ENCODE measurements around the gene SMOC2. TPM values are rescaled to one million over a fixed set of nuclear protein-coding genes. Genes with fewer than 3 reads are reported as not detected.
"Not testable (repeated sequence)": the region's sequence is repeated elsewhere in the genome, so short reads cannot be mapped to it uniquely, and the experiment has no call there.

The SMOC2 gene
- total RNA-seq, 2 experiments from 2014 or later = not detected

DNA sequence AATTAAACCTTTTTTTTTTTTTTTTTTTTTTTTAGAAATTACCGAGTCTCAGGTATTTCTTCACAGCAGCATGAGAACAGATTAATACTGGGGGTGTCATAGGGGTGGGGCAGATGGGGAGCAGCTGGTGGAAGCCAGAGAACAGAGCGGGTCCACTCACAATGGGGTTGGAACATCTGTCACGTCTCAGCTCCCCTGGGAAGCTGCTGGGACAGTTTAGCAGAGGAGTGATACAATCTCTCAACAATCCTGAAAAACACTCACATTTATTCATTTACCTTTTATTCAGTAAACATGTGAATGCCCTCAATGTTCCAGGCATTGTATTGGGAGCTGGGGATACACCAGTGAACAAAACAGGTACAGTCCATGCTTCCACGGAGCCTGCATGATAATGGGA is 162.2 kb downstream of the SMOC2 start:
- Mint-ChIP-seq H3K27ac (no peak overlapping the region), H3K27me3 (no peaks in the 10 kb centered on the region), H3K4me1 (no peaks in the 10 kb centered on the region), H3K9me3 (ENCODE audit: low read depth) (peaks cover 10% of the 10 kb centered on the region), H3K36me3 (no peaks in the 10 kb centered on the region), H3K4me3 (no peak overlapping the region)
- ATAC-seq (no peak), DNase-seq (no peak)
- CTCF ChIA-PET = no interaction called here

DNA sequence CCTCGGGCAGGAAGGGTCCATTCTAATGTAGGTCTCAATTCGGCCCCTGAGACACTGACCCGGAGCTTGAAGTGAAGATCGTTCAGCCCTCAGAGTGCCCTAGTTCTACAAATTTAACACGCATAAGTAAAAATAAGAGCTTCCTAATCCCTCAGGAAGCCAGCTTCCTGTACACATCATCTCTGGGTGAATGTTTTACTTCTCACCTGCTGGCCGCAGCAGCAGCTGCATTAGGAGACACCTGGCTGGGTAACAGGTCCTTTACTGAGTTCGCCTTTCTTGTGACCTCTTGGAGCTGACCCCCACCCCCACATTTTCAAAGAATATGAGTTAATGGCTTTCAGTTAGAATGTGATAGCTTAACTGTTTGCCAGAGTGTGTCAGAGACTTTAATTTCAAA is 165.0 kb downstream of the SMOC2 start:
- H3K36me3 Mint-ChIP-seq = no peaks in the 10 kb centered on the region
- DNase-seq = no peak
- no peak overlapping the region for H3K27ac Mint-ChIP-seq
- no peaks in the 10 kb centered on the region for H3K27me3 Mint-ChIP-seq
- no peak for ATAC-seq
- H3K4me1 Mint-ChIP-seq = no peaks in the 10 kb centered on the region
- H3K4me3 Mint-ChIP-seq = no peak overlapping the region
- CTCF ChIA-PET = no interaction called here
- no peaks in the 10 kb centered on the region for H3K9me3 Mint-ChIP-seq (ENCODE audit: low read depth)

DNA sequence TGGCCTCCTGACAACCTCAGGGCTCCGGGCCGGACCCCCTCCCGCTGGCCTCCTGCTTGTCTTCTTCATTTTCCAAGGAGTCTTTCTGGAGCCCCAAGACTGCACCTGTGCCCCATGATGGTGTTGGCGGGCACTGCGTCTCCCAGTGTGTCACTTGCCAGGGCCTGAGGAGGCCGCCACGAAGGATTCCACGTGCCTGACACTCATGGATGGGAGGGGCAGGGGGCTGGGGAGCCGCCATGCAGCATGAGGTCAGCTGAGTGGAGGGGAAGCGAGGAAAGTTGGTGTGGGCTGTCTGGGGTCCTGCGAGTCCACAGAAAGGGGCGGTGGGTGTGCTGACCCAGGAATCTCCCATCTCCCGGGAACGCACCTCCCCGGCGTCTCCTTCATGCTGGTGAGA is 165.7 kb downstream of the SMOC2 start:
- H3K9me3 Mint-ChIP-seq (ENCODE audit: low read depth) = no peaks in the 10 kb centered on the region
- no peaks in the 10 kb centered on the region for H3K36me3 Mint-ChIP-seq
- CTCF ChIA-PET = no interaction called here
- H3K4me3 Mint-ChIP-seq = no peak overlapping the region
- no peaks in the 10 kb centered on the region for H3K27me3 Mint-ChIP-seq
- DNase-seq (no peak), ATAC-seq (no peak)
- H3K27ac Mint-ChIP-seq = no peak overlapping the region
- H3K4me1 Mint-ChIP-seq = no peaks in the 10 kb centered on the region

DNA sequence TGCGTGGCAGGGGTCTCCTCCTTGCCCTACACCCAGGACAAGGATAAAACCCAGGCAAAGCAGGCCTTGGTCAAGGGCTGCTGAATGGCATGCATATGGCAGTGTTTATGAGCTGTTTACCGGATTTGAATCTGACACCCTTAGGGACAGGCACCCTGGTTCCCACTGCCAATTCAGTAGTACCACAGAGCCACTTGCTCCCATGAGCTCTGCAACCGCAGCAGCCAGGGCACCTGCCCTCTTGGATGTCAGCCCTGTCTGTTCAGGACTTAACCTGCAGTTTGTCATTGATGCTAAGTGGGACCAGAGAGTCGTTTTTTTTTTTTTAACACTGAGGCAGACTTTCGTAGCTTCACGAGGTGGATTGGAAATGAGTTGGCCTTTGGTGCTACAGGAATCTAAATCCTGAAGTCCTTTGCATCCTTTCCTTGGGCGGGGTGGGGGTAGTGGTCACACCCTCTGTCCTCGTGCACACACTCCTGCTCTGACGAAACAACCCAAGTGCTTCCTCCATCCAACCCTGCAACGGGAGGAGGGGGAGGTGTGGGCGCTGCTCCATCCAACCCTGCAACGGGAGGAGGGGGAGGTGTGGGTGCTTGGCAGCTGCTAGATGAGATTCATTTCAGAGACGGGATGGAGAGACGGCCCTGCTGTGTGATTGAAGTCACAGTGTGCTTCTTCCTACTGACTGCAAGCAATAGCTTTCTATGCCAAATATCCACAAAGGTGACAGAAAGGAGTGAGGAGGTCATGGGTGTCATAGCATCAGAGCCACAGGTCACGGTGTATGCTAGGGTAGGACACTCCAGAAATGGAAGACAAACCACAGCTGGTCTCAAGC is 166.5 kb downstream of the SMOC2 start:
- DNase-seq = no peak
- ATAC-seq = no peak
- no peaks in the 10 kb centered on the region for H3K9me3 Mint-ChIP-seq (ENCODE audit: low read depth)
- H3K4me1 Mint-ChIP-seq = no peaks in the 10 kb centered on the region
- H3K27ac Mint-ChIP-seq = no peak overlapping the region
- no peaks in the 10 kb centered on the region for H3K27me3 Mint-ChIP-seq
- no peaks in the 10 kb centered on the region for H3K36me3 Mint-ChIP-seq
- CTCF ChIA-PET = no interaction called here
- H3K4me3 Mint-ChIP-seq = no peak overlapping the region

DNA sequence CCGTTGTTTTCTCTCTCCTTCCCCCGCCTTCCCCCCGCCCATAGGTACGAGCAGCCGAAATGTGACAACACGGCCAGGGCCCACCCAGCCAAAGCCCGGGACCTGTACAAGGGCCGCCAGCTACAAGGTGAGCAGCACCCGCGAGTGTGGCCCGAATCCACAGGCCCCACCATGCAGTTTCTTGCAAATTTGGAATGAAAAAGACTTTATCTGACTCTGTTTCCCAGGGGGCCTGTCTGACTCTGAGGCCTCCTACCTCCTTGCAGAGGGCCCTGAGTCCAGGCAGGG is 167.1 kb downstream of the SMOC2 start:
- Mint-ChIP-seq H3K4me1 (no peaks in the 10 kb centered on the region), H3K4me3 (no peak overlapping the region), H3K36me3 (no peaks in the 10 kb centered on the region), H3K9me3 (ENCODE audit: low read depth) (no peaks in the 10 kb centered on the region), H3K27ac (no peak overlapping the region), H3K27me3 (no peaks in the 10 kb centered on the region)
- ATAC-seq (no peak), DNase-seq (no peak)
- CTCF ChIA-PET = no interaction called here

DNA sequence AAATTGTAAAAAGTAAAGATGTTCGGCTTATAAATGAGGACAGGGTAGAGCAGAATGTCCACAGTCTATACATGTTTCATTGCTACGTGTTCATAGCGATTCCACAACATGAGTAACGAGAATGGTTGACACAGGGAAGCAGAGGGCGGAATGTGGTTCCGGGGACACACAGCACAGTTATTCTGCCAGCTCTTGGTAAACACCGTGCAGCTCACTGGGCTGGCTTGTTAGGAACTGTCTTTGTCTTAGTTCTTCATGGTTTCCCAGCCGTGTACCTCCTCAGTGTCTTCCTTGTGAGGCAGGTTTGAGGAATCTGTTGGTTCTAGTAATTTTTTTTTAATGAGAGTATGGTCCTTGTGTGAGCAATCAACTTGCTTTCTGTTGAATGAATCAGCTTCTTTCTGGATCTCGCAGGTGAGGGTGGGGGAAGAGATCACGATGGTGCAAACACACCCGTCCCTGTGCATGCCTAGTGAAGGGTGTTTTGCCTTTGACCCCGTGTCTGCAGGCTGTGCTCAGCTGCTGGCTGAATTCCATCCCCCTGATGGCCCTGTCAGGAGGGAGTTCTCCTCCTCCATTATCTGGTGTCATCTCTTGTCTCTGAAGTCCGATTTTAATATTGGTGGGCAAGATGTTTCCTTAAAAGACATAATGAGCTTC is 168.2 kb downstream of the SMOC2 start:
- Mint-ChIP-seq H3K27ac (no peak overlapping the region), H3K4me1 (no peaks in the 10 kb centered on the region), H3K9me3 (ENCODE audit: low read depth) (no peaks in the 10 kb centered on the region), H3K27me3 (no peaks in the 10 kb centered on the region), H3K4me3 (no peak overlapping the region), H3K36me3 (no peaks in the 10 kb centered on the region)
- no peak for ATAC-seq
- CTCF ChIA-PET = no interaction called here
- DNase-seq = no peak

DNA sequence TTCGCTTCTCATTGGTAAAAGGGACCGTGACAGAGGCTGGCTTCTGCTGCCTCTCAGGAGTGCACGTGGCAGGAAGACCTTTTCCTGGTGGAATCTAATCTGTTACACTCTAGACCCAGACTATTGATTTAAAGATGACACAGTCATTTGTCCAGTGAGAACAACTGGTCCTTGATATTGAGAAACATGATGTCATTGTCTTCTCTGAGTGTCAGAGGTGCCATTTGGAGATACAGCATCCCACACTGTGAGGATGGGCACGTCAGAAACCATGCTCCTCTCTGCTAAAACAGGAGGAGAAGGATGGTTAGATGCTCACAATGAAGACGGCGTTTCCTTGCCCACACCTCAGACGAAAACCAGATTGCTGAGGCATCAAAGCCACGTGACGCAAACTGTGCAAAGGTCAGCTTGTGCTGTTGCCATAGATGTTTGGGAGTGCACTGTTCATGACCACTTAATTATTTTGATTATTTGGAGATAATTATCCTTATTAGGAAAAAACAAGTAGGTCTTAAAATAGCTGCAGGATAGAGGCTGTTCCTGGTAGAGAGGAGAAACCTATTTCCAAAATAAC is 169.0 kb downstream of the SMOC2 start:
- no peaks in the 10 kb centered on the region for H3K27me3 Mint-ChIP-seq
- DNase-seq = no peak
- no peaks in the 10 kb centered on the region for H3K36me3 Mint-ChIP-seq
- H3K9me3 Mint-ChIP-seq (ENCODE audit: low read depth) = no peaks in the 10 kb centered on the region
- CTCF ChIA-PET = no interaction called here
- no peak overlapping the region for H3K27ac Mint-ChIP-seq
- no peak for ATAC-seq
- H3K4me3 Mint-ChIP-seq = no peak overlapping the region
- H3K4me1 Mint-ChIP-seq = no peaks in the 10 kb centered on the region

DNA sequence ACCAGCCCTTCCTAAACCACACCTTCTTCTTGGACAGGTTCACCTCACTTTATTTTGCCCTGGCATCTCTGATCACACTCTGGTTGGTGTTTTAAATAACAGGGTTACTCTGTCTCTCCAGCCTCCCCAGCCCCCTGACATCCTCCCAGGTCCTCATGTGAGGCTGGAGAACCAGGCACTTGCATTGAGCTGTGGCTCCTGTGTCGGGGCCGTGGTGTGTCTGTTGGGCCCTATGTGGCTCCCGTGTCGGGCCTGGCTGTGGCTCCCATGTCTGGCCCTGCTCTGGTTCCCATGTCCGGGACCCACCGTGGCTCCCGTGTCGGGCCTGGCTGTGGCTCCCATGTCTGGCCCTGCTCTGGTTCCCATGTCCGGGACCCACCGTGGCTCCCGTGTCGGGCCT is 170.0 kb downstream of the SMOC2 start:
- H3K27me3 Mint-ChIP-seq; H3K36me3 Mint-ChIP-seq; CTCF ChIA-PET; H3K4me1 Mint-ChIP-seq; DNase-seq; H3K4me3 Mint-ChIP-seq; H3K27ac Mint-ChIP-seq; H3K9me3 Mint-ChIP-seq (ENCODE audit: low read depth); ATAC-seq: not testable (repeated sequence)

DNA sequence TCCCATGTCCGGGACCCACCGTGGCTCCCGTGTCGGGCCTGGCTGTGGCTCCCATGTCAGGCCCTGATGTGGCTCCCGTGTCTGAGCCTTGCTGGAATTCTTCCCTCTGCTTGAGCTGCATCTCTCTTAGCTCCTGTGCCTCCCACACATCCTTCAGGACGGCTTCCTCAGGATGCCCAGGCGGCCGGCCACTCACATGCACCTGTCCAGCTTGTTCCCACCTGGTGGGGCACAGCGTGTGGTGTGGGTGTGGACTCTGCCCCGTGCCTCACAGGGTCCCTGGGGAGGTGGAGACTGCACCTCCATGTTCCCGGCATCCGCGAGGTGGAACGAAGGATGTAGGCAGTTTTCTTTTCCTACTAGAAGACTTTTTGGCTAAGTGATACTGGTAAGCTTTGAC is 170.7 kb downstream of the SMOC2 start:
- no peak overlapping the region for H3K4me3 Mint-ChIP-seq
- DNase-seq (no peak), ATAC-seq (no peak)
- H3K27me3 Mint-ChIP-seq = no peaks in the 10 kb centered on the region
- peaks cover 2% of the 10 kb centered on the region for H3K9me3 Mint-ChIP-seq (ENCODE audit: low read depth)
- no peak overlapping the region for H3K27ac Mint-ChIP-seq
- H3K36me3 Mint-ChIP-seq = no peaks in the 10 kb centered on the region
- H3K4me1 Mint-ChIP-seq = no peaks in the 10 kb centered on the region
- CTCF ChIA-PET = no interaction called here

DNA sequence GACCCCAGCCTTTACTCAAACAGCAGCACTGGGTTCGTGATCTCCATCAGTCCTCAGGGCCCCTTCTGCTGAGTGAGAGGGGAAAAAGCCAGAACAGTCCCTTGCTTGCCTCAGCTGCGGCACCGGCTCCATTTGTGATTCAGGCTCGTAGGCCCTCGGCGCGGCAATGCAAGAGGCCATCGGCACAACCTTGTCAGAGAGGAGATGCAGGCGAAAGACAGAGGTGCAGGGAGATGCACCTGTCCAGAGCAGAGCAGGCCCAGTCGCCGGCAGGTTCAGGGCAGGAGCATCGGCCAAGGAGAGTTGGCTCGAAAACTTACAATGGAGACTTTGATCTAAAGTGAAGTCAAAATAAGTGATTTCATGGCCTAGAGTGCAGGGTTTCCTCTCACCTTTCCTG is 171.6 kb downstream of the SMOC2 start:
- H3K9me3 Mint-ChIP-seq (ENCODE audit: low read depth) = peaks cover 2% of the 10 kb centered on the region

DNA sequence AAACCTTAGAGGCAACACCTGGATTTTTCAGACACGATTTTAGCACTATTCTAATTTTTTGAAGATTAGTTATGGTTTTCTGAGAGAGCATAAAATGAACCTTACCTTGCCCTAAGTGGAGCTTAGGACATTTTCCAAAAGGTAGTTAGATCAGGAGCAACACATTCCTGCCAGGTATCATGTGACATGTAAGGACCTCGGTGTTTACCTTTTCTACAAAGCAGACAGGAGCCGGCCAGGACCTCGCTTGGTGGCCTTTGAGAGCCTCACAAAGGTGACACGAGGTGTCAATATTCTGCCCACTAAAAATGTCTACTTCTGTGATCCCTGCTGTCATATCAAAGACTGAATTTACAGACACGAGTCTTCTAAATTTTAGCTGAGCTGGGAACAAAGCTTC is 174.9 kb downstream of the SMOC2 start:
- H3K9me3 Mint-ChIP-seq (ENCODE audit: low read depth) = peaks cover 2% of the 10 kb centered on the region
- H3K27me3 Mint-ChIP-seq = no peaks in the 10 kb centered on the region
- CTCF ChIA-PET = no interaction called here
- no peak for DNase-seq
- no peak overlapping the region for H3K27ac Mint-ChIP-seq
- H3K36me3 Mint-ChIP-seq = no peaks in the 10 kb centered on the region
- no peak for ATAC-seq
- peaks cover 11% of the 10 kb centered on the region for H3K4me1 Mint-ChIP-seq
- no peak overlapping the region for H3K4me3 Mint-ChIP-seq

More for the DNA sequence above, 171.6 kb downstream of the SMOC2 start:
- DNase-seq = no peak
- Mint-ChIP-seq H3K27ac (no peak overlapping the region), H3K27me3 (no peaks in the 10 kb centered on the region), H3K4me1 (no peaks in the 10 kb centered on the region), H3K4me3 (no peak overlapping the region), H3K36me3 (no peaks in the 10 kb centered on the region)
- CTCF ChIA-PET = no interaction called here
- ATAC-seq = no peak

DNA sequence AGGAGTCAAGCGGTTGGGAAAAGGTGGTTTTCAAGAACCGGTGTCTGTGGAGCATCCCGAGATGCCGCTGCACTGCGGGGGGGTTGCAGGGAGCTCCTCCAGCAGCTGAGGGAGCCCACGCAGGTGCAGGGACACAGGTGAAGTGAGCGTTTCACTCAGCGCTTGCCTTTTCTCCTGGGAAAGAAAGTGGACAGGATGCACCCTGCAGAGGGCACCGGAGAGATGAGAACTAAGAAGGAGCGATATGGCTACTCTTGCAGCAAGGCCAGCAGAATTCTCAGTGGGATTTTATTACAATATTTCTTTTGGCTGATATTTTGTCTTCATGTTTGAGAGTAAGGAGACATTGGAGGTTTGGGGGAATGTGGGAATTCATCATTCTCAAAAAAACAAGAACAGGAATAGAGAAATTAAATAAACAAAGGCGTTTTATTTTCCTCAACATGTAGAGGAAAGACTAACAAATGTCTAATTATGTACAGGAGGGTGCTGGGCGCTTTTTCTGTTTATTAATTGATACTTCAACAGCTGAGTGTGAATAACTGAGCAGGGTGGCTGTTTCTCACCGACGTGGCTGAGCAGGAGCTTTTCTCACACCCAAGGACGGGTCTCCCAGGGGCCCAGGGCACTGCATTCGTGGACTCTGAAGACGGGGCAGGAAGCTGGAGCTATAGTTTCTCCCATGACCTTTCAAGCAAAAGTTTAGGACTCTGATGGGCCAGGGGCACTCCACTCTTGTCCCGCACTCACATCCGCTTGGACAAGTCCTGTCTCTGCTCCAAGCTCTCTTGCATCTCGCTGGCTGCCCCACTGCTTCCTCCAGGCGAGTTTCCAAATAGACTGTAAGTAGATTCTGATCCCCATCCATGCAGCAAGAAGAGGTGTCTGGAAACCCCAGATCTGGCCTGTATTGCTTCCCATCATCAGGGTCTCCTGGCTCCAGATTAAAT is 176.1 kb downstream of the SMOC2 start:
- Mint-ChIP-seq H3K27ac (no peak overlapping the region), H3K9me3 (ENCODE audit: low read depth) (peaks cover 7% of the 10 kb centered on the region), H3K36me3 (peaks cover 2% of the 10 kb centered on the region), H3K4me3 (no peak overlapping the region), H3K4me1 (peaks cover 11% of the 10 kb centered on the region), H3K27me3 (no peaks in the 10 kb centered on the region)
- ATAC-seq = no peak
- CTCF ChIA-PET = no interaction called here
- no peak for DNase-seq

DNA sequence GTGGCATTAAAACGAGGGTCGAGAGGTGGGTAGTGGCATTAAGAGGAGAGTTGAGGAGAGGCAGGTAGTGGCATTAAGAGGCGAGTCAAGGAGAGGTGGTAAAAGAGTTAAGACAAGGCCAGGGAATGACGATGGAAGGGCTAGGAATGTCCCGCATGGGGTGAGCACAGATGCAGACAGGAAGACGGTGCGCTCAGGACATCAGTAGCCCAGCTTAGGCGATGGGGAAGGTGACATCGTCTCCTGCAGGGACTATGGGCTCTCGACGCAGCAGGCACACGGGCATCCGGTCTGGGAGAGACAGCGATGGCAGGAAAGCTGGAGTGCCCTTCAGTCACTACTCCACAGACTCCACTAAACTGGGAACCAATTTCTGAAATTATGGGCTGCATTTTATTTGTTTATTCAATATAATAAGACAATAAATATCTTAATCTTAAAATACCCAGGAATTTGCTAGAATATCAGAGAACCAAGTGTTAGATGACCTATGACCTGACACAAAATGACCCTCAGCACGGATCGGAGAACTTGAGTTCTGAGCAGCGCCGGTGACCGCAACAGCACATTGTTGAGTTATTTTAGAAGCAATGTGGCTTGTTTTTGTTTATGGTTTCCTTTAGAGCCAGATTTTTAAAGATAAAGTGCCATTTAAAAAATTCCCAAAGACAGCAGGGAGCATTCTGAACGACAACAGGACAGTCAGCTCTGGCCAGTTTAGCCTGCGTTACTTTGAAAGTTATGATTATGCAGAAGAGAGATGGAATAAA is 177.7 kb downstream of the SMOC2 start:
- Mint-ChIP-seq H3K27me3 (no peaks in the 10 kb centered on the region), H3K4me1 (peaks cover 11% of the 10 kb centered on the region), H3K27ac (peak overlapping the region; percentile 5)

More for the DNA sequence above, 177.7 kb downstream of the SMOC2 start:
- Mint-ChIP-seq H3K36me3 (peaks cover 2% of the 10 kb centered on the region), H3K4me3 (no peak overlapping the region), H3K9me3 (ENCODE audit: low read depth) (peaks cover 9% of the 10 kb centered on the region)
- CTCF ChIA-PET = no interaction called here
- ATAC-seq (no peak), DNase-seq (no peak)

All from activated CD8-positive, alpha-beta memory T cell treated with anti-CD3 and anti-CD28 coated beads, Interleukin-2, amount 10 ng/mL, durations not matched to agents 7 days and 5 days (primary cell).